HEK293 (cell line): ENCODE measurements around the gene RPS6KA2.
"Not testable (repeated sequence)": the region's sequence is repeated elsewhere in the genome, so short reads cannot be mapped to it uniquely, and the experiment has no call there.

Source experiments
- CTCF ChIA-PET: fragments of 350-600 bp; formaldehyde crosslinking; extraction: SDS; loops from one replicate; lab custom pipeline; 2021; ENCODE audit warnings: antibody characterized with exemption; lab: Yijun Ruan, JAX
- POLR2A ChIA-PET: fragments of 300-600 bp; formaldehyde crosslinking; extraction: SDS; loops from one replicate; lab custom pipeline; 2020; ENCODE audit warnings: antibody characterized with exemption, inconsistent platforms; lab: Yijun Ruan, JAX
- H3K27ac ChIP-seq: fragments of 200-500 bp; sonication (Bioruptor generic); 2 replicates; pipeline ENCODE4 v1.5.1; 2014; ENCODE audit warnings: low read depth, low read length, control low read depth, inconsistent platforms; ENCODE audit errors: extremely low read depth
- H3K36me3 ChIP-seq, 2 experiments: fragments of 200-500 bp in 1 of 2; sonication (Bioruptor generic) in 1 of 2; 1 replicate in 1 of 2; 2 replicates in 1 of 2; pipeline ENCODE4 v1.5.1; 2014 to 2017; ENCODE audit warnings: inconsistent platforms in 2 of 2, low read length in 2 of 2; ENCODE audit not compliant: control insufficient read depth in 2 of 2, insufficient read depth in 1 of 2
- H3K4me1 ChIP-seq: fragments of 200-500 bp; sonication (Bioruptor generic); 2 replicates; pipeline ENCODE4 v1.5.1; 2014; ENCODE audit warnings: mild to moderate bottlenecking, low read length, inconsistent platforms; ENCODE audit not compliant: control insufficient read depth, insufficient read depth
- H3K4me3 ChIP-seq: 2 replicates; pipeline ENCODE4 v1.5.1; 2011; ENCODE audit warnings: low read depth, mild to moderate bottlenecking, control low read depth, low read length, moderate library complexity
- H3K9me3 ChIP-seq: fragments of 200-500 bp; sonication (Bioruptor generic); 2 replicates; pipeline ENCODE4 v1.5.1; 2014; ENCODE audit warnings: low read depth, low read length, inconsistent platforms; ENCODE audit not compliant: control insufficient read depth, insufficient read depth
- YY1 ChIP-seq: fragments of 450-650 bp; formaldehyde crosslinking; IDR thresholded peaks from 2 replicates; pipeline ENCODE4 v1.5.1; 2018; ENCODE audit warnings: missing biosample characterization, missing genetic modification characterization
- ZBTB44 ChIP-seq: fragments of 450-650 bp; IDR thresholded peaks from 2 replicates; pipeline ENCODE4 v1.5.1; 2018; ENCODE audit warnings: missing biosample characterization, mild to moderate bottlenecking, missing genetic modification characterization
- ZBTB6 ChIP-seq: fragments of 450-650 bp; formaldehyde crosslinking; IDR thresholded peaks from 2 replicates; pipeline ENCODE4 v1.5.1; 2017; ENCODE audit warnings: missing biosample characterization, missing genetic modification characterization
- ZFHX2 ChIP-seq: fragments of 450-650 bp; formaldehyde crosslinking; conservative IDR thresholded peaks from 2 replicates; pipeline ENCODE4 v1.5.1; 2016; ENCODE audit warnings: missing biosample characterization, missing genetic modification characterization
- ZIC2 ChIP-seq: fragments of 450-650 bp; formaldehyde crosslinking; IDR thresholded peaks from 2 replicates; pipeline ENCODE4 v1.5.1; 2016; ENCODE audit warnings: missing biosample characterization, missing genetic modification characterization
- ZNF121 ChIP-seq: fragments of 450-650 bp; formaldehyde crosslinking; IDR thresholded peaks from 2 replicates; pipeline ENCODE4 v1.5.1; 2016; ENCODE audit warnings: missing biosample characterization, missing genetic modification characterization
- ZNF580 ChIP-seq: fragments of 450-650 bp; formaldehyde crosslinking; IDR thresholded peaks from 2 replicates; pipeline ENCODE4 v1.5.1; 2016; ENCODE audit warnings: missing biosample characterization, missing genetic modification characterization
- ZNF629 ChIP-seq: fragments of 450-650 bp; formaldehyde crosslinking; IDR thresholded peaks from 2 replicates; pipeline ENCODE4 v1.5.1; 2017; ENCODE audit warnings: missing biosample characterization, missing genetic modification characterization
- ZSCAN30 ChIP-seq: fragments of 450-650 bp; IDR thresholded peaks from 2 replicates; pipeline ENCODE4 v1.5.1; 2018; ENCODE audit warnings: missing biosample characterization, mild to moderate bottlenecking, missing genetic modification characterization, moderate library complexity

The RPS6KA2 gene

GRCh38 chr6:166364456-166364855 is 262.6 kb downstream of the RPS6KA2 start (continued):
- no peak for TF ChIP-seq ZFHX2 (tag by site-specific recombination)

- H3K9me3 ChIP-seq, H3K27ac ChIP-seq, CTCF ChIA-PET, H3K4me1 ChIP-seq, H3K4me3 ChIP-seq: not testable (repeated sequence)
- POLR2A ChIA-PET, result interaction anchor here (0.9 kb wide), 1 partner anchor 19 kb away, joined by 3 read pairs; no protein-coding TSS in a partner anchor
- H3K36me3 ChIP-seq, result peaks cover 3 to 42% of the 10 kb centered on the region in 2 experiments; a peak in 2 of 3 replicates
- peak; percentile 36; the same call in 1 of the 2 replicates for TF ChIP-seq ZNF121 (tag by site-specific recombination)
Observed at GRCh38 chr6:166362427-166362826, 264.6 kb downstream of the RPS6KA2 start.

- H3K27ac ChIP-seq, result no peak overlapping the region
- TF ChIP-seq ZNF580 (tag by site-specific recombination) (no peak), ZBTB6 (tag by site-specific recombination) (no peak), ZSCAN30 (tag by site-specific recombination) (no peak), YY1 (no peak), ZBTB44 (peak; percentile 82)
- TF ChIP-seq, all 188 proteins: peak for 1
- Histone ChIP-seq H3K4me1 (no peaks in the 10 kb centered on the region), H3K4me3 (no peak overlapping the region), H3K9me3 (no peaks in the 10 kb centered on the region), H3K36me3 (peaks cover 3 to 33% of the 10 kb centered on the region in 2 experiments; a peak in 2 of 3 replicates)
- CTCF ChIA-PET, result interaction anchor here (0.9 to 1.2 kb wide), 3 partner anchors 16 to 20 kb away, joined by 3 to 5 read pairs (median 4); no protein-coding TSS in a partner anchor
- POLR2A ChIA-PET, result interaction anchor here (1.3 kb wide), 1 partner anchor 19 kb away, joined by 5 read pairs; no protein-coding TSS in a partner anchor
Observed at GRCh38 chr6:166361077-166361429, 266.0 kb downstream of the RPS6KA2 start.

GRCh38 chr6:166360243-166361076 is 266.6 kb downstream of the RPS6KA2 start:
- Histone ChIP-seq H3K4me1 (no peaks in the 10 kb centered on the region), H3K9me3 (no peaks in the 10 kb centered on the region), H3K27ac (no peak overlapping the region), H3K4me3 (no peak overlapping the region), H3K36me3 (peaks cover 3 to 27% of the 10 kb centered on the region in 2 experiments; a peak in 2 of 3 replicates)
- ChIA-PET CTCF (interaction anchor here (0.7 to 1.2 kb wide), 5 partner anchors 15 to 333 kb away, joined by 3 to 5 read pairs (median 3); no protein-coding TSS in a partner anchor), POLR2A (interaction anchor here (1.3 kb wide), 1 partner anchor 19 kb away, joined by 5 read pairs; no protein-coding TSS in a partner anchor)
- no peak for TF ChIP-seq ZNF629 (tag by site-specific recombination)
- peak; percentile 44 for TF ChIP-seq ZIC2
